AG04450 (cell line): ENCODE measurements around the gene SMC3. TPM values are rescaled to one million over a fixed set of nuclear protein-coding genes. Genes with fewer than 3 reads are reported as not detected.
"Not testable (repeated sequence)": the region's sequence is repeated elsewhere in the genome, so short reads cannot be mapped to it uniquely, and the experiment has no call there.

ENCODE experiments used
- CTCF ChIA-PET: fragments of 300-600, 350-600 bp; formaldehyde crosslinking; extraction: SDS; loops from one replicate; lab custom pipeline; 2022; ENCODE audit warnings: antibody characterized with exemption, inconsistent platforms; lab: Charles Lee
- POLR2A ChIA-PET: fragments of 350-600 bp; formaldehyde crosslinking; extraction: SDS; loops from one replicate; lab custom pipeline; 2021; ENCODE audit warnings: antibody characterized with exemption, inconsistent platforms; lab: Yijun Ruan, JAX
- DNase-seq: peaks from one replicate; pipeline ENCODE4 v3.0.0-alpha.2; 2011; ENCODE audit warnings: low read depth, low spot score
- H3K27ac ChIP-seq: one replicate; pipeline ENCODE4 v1.5.1; 2012; ENCODE audit warnings: low read depth, low read length, control low read depth
- H3K27me3 ChIP-seq: one replicate; pipeline ENCODE4 v1.6.0; 2012; ENCODE audit warnings: low read length; ENCODE audit not compliant: control insufficient read depth, insufficient read depth
- H3K4me3 ChIP-seq: 2 replicates; pipeline ENCODE4 v1.5.1; 2011; ENCODE audit warnings: mild to moderate bottlenecking, low read depth, low read length, control low read depth
- H3K9me3 ChIP-seq: 2 replicates; pipeline ENCODE4 v1.5.1; 2012; ENCODE audit warnings: low read length; ENCODE audit not compliant: control insufficient read depth, insufficient read depth
- CTCF ChIP-seq: IDR thresholded peaks from 2 replicates; pipeline ENCODE4 v1.5.1; 2011; ENCODE audit warnings: low read depth, low read length, control low read depth, inconsistent platforms
- polyA plus RNA-seq: library from polyadenylated mRNA; depleted of rRNA; stranded (reverse); fragments of >200 nt; gene quantifications from 2 replicates; pipeline ENCODE4 v1.2.3, GENCODE V29; 2011

SMC3 gene
- polyA plus RNA-seq, 1 experiment, result 26.2 TPM

- H3K27ac ChIP-seq, result no peak overlapping the region
- H3K27me3 ChIP-seq, result peaks cover 24% of the 10 kb centered on the region
- no peak for TF ChIP-seq CTCF
- POLR2A ChIA-PET, result no interaction called here
- CTCF ChIA-PET, result interaction anchor here (0.5 to 3.0 kb wide), 3 partner anchors 27 to 166 kb away, joined by 3 to 9 read pairs (median 4); no protein-coding TSS in a partner anchor
- H3K9me3 ChIP-seq, result no peaks in the 10 kb centered on the region
- no peak overlapping the region for H3K4me3 ChIP-seq
- no peak for DNase-seq
Observed at GRCh38 chr10:110637558-110638053, 70.1 kb downstream of the SMC3 start.

GRCh38 chr10:110638319-110638718 is 70.8 kb downstream of the SMC3 start:
- no peaks in the 10 kb centered on the region; the same call in 1 of the 2 replicates for H3K9me3 ChIP-seq
- CTCF ChIA-PET, result interaction anchor here (0.5 kb wide), 1 partner anchor 165 kb away, joined by 4 read pairs; no protein-coding TSS in a partner anchor
- DNase-seq, result no peak
- peaks cover 31% of the 10 kb centered on the region for H3K27me3 ChIP-seq
- TF ChIP-seq CTCF, result no peak
- H3K27ac ChIP-seq, result no peak overlapping the region
- H3K4me3 ChIP-seq, result no peak overlapping the region
- POLR2A ChIA-PET, result no interaction called here

GRCh38 chr10:110639046-110639445 is 71.6 kb downstream of the SMC3 start:
- H3K4me3 ChIP-seq, H3K27ac ChIP-seq, DNase-seq, CTCF ChIA-PET, H3K9me3 ChIP-seq, POLR2A ChIA-PET: not testable (repeated sequence)
- peaks cover 34% of the 10 kb centered on the region for H3K27me3 ChIP-seq

GRCh38 chr10:110639858-110640257 is 72.4 kb downstream of the SMC3 start:
- H3K4me3 ChIP-seq, DNase-seq, POLR2A ChIA-PET, H3K27ac ChIP-seq, H3K9me3 ChIP-seq: not testable (repeated sequence)
- CTCF ChIA-PET, result interaction anchor here (1.1 kb wide), 1 partner anchor 33 kb away, joined by 3 read pairs; no protein-coding TSS in a partner anchor
- peaks cover 34% of the 10 kb centered on the region for H3K27me3 ChIP-seq

- no peak overlapping the region for H3K4me3 ChIP-seq
- DNase-seq, result no peak
- H3K27ac ChIP-seq, result no peak overlapping the region
- TF ChIP-seq CTCF, result no peak
- ChIA-PET CTCF (interaction anchor here (0.9 to 1.5 kb wide), 2 partner anchors 31 to 39 kb away, joined by 3 to 6 read pairs; no protein-coding TSS in a partner anchor), POLR2A (interaction anchor here (0.5 to 0.8 kb wide), 2 partner anchors 46 to 1482 kb away, joined by 4 read pairs; no protein-coding TSS in a partner anchor)
- H3K27me3 ChIP-seq, result peaks cover 38% of the 10 kb centered on the region
- H3K9me3 ChIP-seq, result no peaks in the 10 kb centered on the region; the same call in 1 of the 2 replicates
Observed at GRCh38 chr10:110641256-110641655, 73.8 kb downstream of the SMC3 start.
